Measurements from ENCODE around the gene PPM1N.

PPM1N gene

GRCh38 chr19:45524575-45525129, 26.4 kb downstream of the PPM1N start:
- Histone ChIP-seq H3K27me3 (ENCODE audit: insufficient read depth, poor library complexity, severe bottlenecking) (no peaks in the 10 kb centered on the region), H3K4me3 (replicated peaks; ENCODE audit: insufficient read depth, low read length) (no peak overlapping the region), H3K27ac (replicated peaks) (no peak overlapping the region)
- DNase-seq (ENCODE audit: low read depth in 1 of 2, low spot score in 1 of 2), result no peak
- no peak for TF ChIP-seq REST (IDR thresholded peaks at IDR 0.05; ENCODE audit: insufficient replicate concordance, low read depth)
- no peak for TF ChIP-seq POLR2AphosphoS5 (IDR thresholded peaks at IDR 0.05; ENCODE audit: low read depth)
- TF ChIP-seq CTCF (IDR thresholded peaks at IDR 0.05; ENCODE audit: insufficient read depth, low read length), result no peak
- TF ChIP-seq SPI1 (IDR thresholded peaks at IDR 0.05; ENCODE audit: borderline replicate concordance, low read depth), result no peak
- TF ChIP-seq GABPA (IDR thresholded peaks at IDR 0.05; ENCODE audit: low read depth), result no peak

GRCh38 chr19:45526143-45526542, 27.9 kb downstream of the PPM1N start:
- Histone ChIP-seq H3K27ac (replicated peaks) (no peak overlapping the region), H3K27me3 (ENCODE audit: insufficient read depth, poor library complexity, severe bottlenecking) (no peaks in the 10 kb centered on the region), H3K4me3 (replicated peaks; ENCODE audit: insufficient read depth, low read length) (no peak overlapping the region)
- no peak for DNase-seq (ENCODE audit: low read depth in 1 of 2, low spot score in 1 of 2)
- TF ChIP-seq REST (IDR thresholded peaks at IDR 0.05; ENCODE audit: insufficient replicate concordance, low read depth), result no peak
- no peak for TF ChIP-seq CTCF (IDR thresholded peaks at IDR 0.05; ENCODE audit: insufficient read depth, low read length)
- no peak for TF ChIP-seq SPI1 (IDR thresholded peaks at IDR 0.05; ENCODE audit: borderline replicate concordance, low read depth)
- TF ChIP-seq POLR2AphosphoS5 (IDR thresholded peaks at IDR 0.05; ENCODE audit: low read depth), result no peak
- no peak for TF ChIP-seq GABPA (IDR thresholded peaks at IDR 0.05; ENCODE audit: low read depth)

- TF ChIP-seq SPI1 (IDR thresholded peaks at IDR 0.05; ENCODE audit: borderline replicate concordance, low read depth) (no peak), REST (IDR thresholded peaks at IDR 0.05; ENCODE audit: insufficient replicate concordance, low read depth) (no peak), POLR2AphosphoS5 (IDR thresholded peaks at IDR 0.05; ENCODE audit: low read depth) (no peak)
- no peak overlapping the region for H3K4me3 ChIP-seq (replicated peaks; ENCODE audit: insufficient read depth, low read length)
- H3K27ac ChIP-seq (replicated peaks), result no peak overlapping the region
- DNase-seq (ENCODE audit: low read depth in 1 of 2, low spot score in 1 of 2), result no peak
- no peaks in the 10 kb centered on the region for H3K27me3 ChIP-seq (ENCODE audit: insufficient read depth, poor library complexity, severe bottlenecking)
Measured at GRCh38 chr19:45526971-45527370, 28.7 kb downstream of the PPM1N start.
